Endothelial cell of umbilical vein (primary cell): ENCODE data around the gene OCLN. TPM values are rescaled to one million over a fixed set of nuclear protein-coding genes. Genes with fewer than 3 reads are reported as not detected.

ENCODE experiments used
- BruUV-seq: library from RNA; stranded (reverse); fragments of 400-500 nt; replicated peaks from 2 replicates; lab custom pipeline; 2021; lab: Mats Ljungman, UMichigan
- CTCF ChIA-PET: fragments of 300-600, 350-600 bp; sonication (Branson Sonifier 250); formaldehyde crosslinking; loops from one replicate; lab custom pipeline; 2021; ENCODE audit warnings: antibody characterized with exemption, inconsistent platforms; lab: Charles Lee
- POLR2A ChIA-PET: fragments of 300-600, 350-600 bp; sonication (Branson Sonifier 250); formaldehyde crosslinking; loops from one replicate; lab custom pipeline; 2021; ENCODE audit warnings: antibody characterized with exemption, inconsistent platforms; lab: Charles Lee
- DNase-seq: peaks from one replicate; pipeline ENCODE4 v3.0.0-alpha.2; 2011; ENCODE audit warnings: low read depth, low spot score
- FAIRE-seq: peaks from 2 replicates; lab custom pipeline; 2011; peaks lifted over from hg19 to GRCh38; lab: Jason Lieb, UNC
- H2AFZ ChIP-seq: 2 replicates; pipeline ENCODE4 v1.6.0; 2012; ENCODE audit warnings: low read depth, low read length, control low read depth, inconsistent platforms
- H3K27ac ChIP-seq: 2 replicates; pipeline ENCODE4 v1.5.1; 2011; ENCODE audit warnings: low read depth, mild to moderate bottlenecking, control low read depth, low read length, moderate library complexity; ENCODE audit not compliant: insufficient read depth
- H3K27me3 ChIP-seq, 2 experiments: 2 replicates each; pipeline versions ENCODE4 v1.6.0 to v1.6.1; 2011; ENCODE audit warnings: low read length in 2 of 2, mixed read lengths in 1 of 2; ENCODE audit not compliant: control insufficient read depth in 2 of 2, insufficient read depth in 2 of 2
- H3K36me3 ChIP-seq, 2 experiments: 2 replicates in 1 of 2; 3 replicates in 1 of 2; pipeline ENCODE4 v1.5.1; 2011; ENCODE audit warnings: low read length in 2 of 2, mild to moderate bottlenecking in 1 of 2, moderate library complexity in 1 of 2; ENCODE audit not compliant: control insufficient read depth in 2 of 2, insufficient read depth in 2 of 2; ENCODE audit errors: extremely low read depth in 1 of 2
- H3K4me1 ChIP-seq: 3 replicates; pipeline ENCODE4 v1.5.1; 2011; ENCODE audit warnings: mild to moderate bottlenecking, low read length; ENCODE audit not compliant: control insufficient read depth, insufficient read depth; ENCODE audit errors: extremely low read depth
- H3K4me2 ChIP-seq: 2 replicates; pipeline ENCODE4 v1.6.1; 2011; ENCODE audit warnings: low read length, control low read depth, mixed read lengths; ENCODE audit not compliant: insufficient read depth
- H3K4me3 ChIP-seq, 3 experiments: fragments of 200-600 bp in 1 of 3; sonication (generic), shearing (Covaris generic) in 1 of 3; replicated peaks in 1 of 3; 2 replicates each; pipeline ENCODE4 v1.5.1; 2011 to 2016; ENCODE audit warnings: control low read depth in 3 of 3, low read length in 3 of 3, mild to moderate bottlenecking in 2 of 3, inconsistent platforms in 1 of 3, low read depth in 1 of 3, moderate library complexity in 1 of 3; ENCODE audit not compliant: insufficient read depth in 1 of 3
- H3K79me2 ChIP-seq: 2 replicates; pipeline ENCODE4 v1.6.0; 2012; ENCODE audit warnings: low read length, inconsistent platforms; ENCODE audit not compliant: control insufficient read depth, insufficient read depth
- H3K9ac ChIP-seq: replicated peaks from 2 replicates; pipeline ENCODE3; 2011; ENCODE audit warnings: low read length, control low read depth; ENCODE audit not compliant: insufficient read depth; ENCODE audit errors: extremely low read depth
- H3K9me1 ChIP-seq: replicated peaks from 3 replicates; pipeline ENCODE4 v1.6.0; 2011; ENCODE audit warnings: mild to moderate bottlenecking, low read length; ENCODE audit not compliant: control insufficient read depth, insufficient read depth; ENCODE audit errors: extremely low read depth
- H3K9me3 ChIP-seq: replicated peaks from 2 replicates; pipeline ENCODE4 v1.5.1; 2012; ENCODE audit warnings: low read length, inconsistent platforms; ENCODE audit not compliant: control insufficient read depth, insufficient read depth
- H4K20me1 ChIP-seq: replicated peaks from 2 replicates; pipeline ENCODE3; 2011; ENCODE audit warnings: mild to moderate bottlenecking, low read length; ENCODE audit not compliant: control insufficient read depth, insufficient read depth; ENCODE audit errors: extremely low read depth
- EZH2 ChIP-seq: IDR thresholded peaks from 2 replicates; pipeline ENCODE4 v1.6.1; 2012; ENCODE audit warnings: borderline replicate concordance, low read depth, mild to moderate bottlenecking, moderate library complexity, low read length, inconsistent platforms; ENCODE audit not compliant: severe bottlenecking
- FOS ChIP-seq: IDR thresholded peaks from 2 replicates; pipeline ENCODE4 v1.6.1; 2011; ENCODE audit warnings: mild to moderate bottlenecking, low read length, moderate library complexity, borderline replicate concordance; ENCODE audit not compliant: insufficient read depth
- GATA2 ChIP-seq: IDR thresholded peaks from 2 replicates; pipeline ENCODE4 v1.7.0; 2011; ENCODE audit warnings: low read depth, mild to moderate bottlenecking, moderate library complexity, mixed read lengths, low read length; ENCODE audit not compliant: insufficient read length, insufficient read depth
- JUN ChIP-seq: IDR thresholded peaks from 2 replicates; pipeline ENCODE4 v1.6.1; 2011; ENCODE audit warnings: borderline replicate concordance, low read depth; ENCODE audit not compliant: insufficient read length, insufficient read depth
- MYC ChIP-seq: IDR thresholded peaks from one replicate; pipeline ENCODE4 v1.6.1; 2011; ENCODE audit warnings: mild to moderate bottlenecking, low read depth, low read length
- POLR2A ChIP-seq: IDR thresholded peaks from 2 replicates; pipeline ENCODE4 v1.6.1; 2012; ENCODE audit warnings: low read depth, mild to moderate bottlenecking, control low read depth, low read length
- POLR2AphosphoS5 ChIP-seq: IDR thresholded peaks from 2 replicates; pipeline ENCODE4 v1.6.1; 2012; ENCODE audit warnings: low read depth, mild to moderate bottlenecking, control low read depth, low read length, moderate library complexity; ENCODE audit not compliant: insufficient read depth
- dilution Hi-C: fragments of 300-500 bp; cut with MboI; formaldehyde crosslinking; loops from one replicate; pipeline ENCODE4 v1.15.0; 2019; ENCODE audit warnings: low sequenced_read_pairs; ENCODE audit not compliant: extremely low pct_ligation_motif_present
- intact Hi-C: fragments of 100-400 bp; cut with micrococcal nuclease; formaldehyde crosslinking; loops from one replicate; pipeline ENCODE4 v1.10.0; 2022
- polyA plus RNA-seq, 4 experiments: library from polyadenylated mRNA; depleted of rRNA in 3 of 4; stranded (reverse) in 3 of 4; unstranded in 1 of 4; fragments of >200 nt; gene quantifications; 2 replicates each; pipeline versions ENCODE4 v1.2.1 to v1.2.3, GENCODE V29; 2011 to 2012; ENCODE audit warnings: missing spikeins in 1 of 4
- total RNA-seq: library from RNA; stranded (reverse); gene quantifications from 2 replicates; pipeline ENCODE4 v1.2.3, GENCODE V29; 2021
- TF ChIP-seq, protein P1 (sequence below), 2 donors: IDR thresholded peaks; 1 replicate in 1 of 2; 2 replicates in 1 of 2; pipeline ENCODE4 v1.5.1; 2011; ENCODE audit warnings: low read length in 2 of 2, mild to moderate bottlenecking in 2 of 2, moderate library complexity in 2 of 2, control low read depth in 1 of 2, inconsistent platforms in 1 of 2, low read depth in 1 of 2; ENCODE audit not compliant: insufficient read depth in 1 of 2; ENCODE audit errors: extremely low read depth in 1 of 2
- TF ChIP-seq, protein P2 (sequence below): IDR thresholded peaks from 2 replicates; pipeline ENCODE4 v1.6.1; 2011; ENCODE audit not compliant: insufficient read depth, insufficient read length

The OCLN gene
- total and polyA plus RNA-seq, 2 donors (not counting 3 experiments of a cell fraction or from before 2014, with no cell fraction given): 11.2 to 22.3 TPM

DNA sequence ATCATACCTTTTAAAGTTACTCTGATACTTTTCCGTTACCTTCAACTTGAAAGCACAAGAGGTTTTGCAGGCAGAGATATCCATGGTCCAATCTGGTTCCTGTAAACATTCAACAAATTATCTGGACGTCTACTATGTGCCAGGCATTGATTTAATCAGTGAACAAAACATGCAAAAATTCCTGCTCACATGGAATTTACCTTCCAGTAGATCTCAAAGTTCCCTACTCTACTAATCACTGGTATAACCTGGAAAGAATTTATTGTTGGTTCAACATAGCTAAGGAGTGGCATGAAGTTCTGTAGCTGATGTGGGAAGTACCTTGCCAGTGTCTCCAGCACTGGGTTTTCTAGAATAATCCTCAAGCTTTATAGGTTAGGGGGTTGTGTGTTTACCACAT is 9.8 kb downstream of the OCLN start:
- intact Hi-C loops (loop anchor here (1.0 kb wide), 1 partner anchor 9 kb away; no protein-coding TSS in a partner anchor), dilution Hi-C loops (no loop called here)
- Histone ChIP-seq H3K27me3 (no peaks in the 10 kb centered on the region), H3K27ac (peak overlapping the region; percentile 56), H3K9me1 (no peaks in the 10 kb centered on the region), H4K20me1 (no peaks in the 10 kb centered on the region), H3K36me3 (no peaks in the 10 kb centered on the region), H3K79me2 (no peaks in the 10 kb centered on the region), H3K9ac (no peak overlapping the region), H3K9me3 (no peaks in the 10 kb centered on the region), H3K4me2 (peak overlapping the region; percentile 26), H3K4me3 (no peak overlapping the region), H2AFZ (peak overlapping the region; percentile 33), H3K4me1 (peaks cover 17% of the 10 kb centered on the region)
- TF ChIP-seq, protein P1, sequence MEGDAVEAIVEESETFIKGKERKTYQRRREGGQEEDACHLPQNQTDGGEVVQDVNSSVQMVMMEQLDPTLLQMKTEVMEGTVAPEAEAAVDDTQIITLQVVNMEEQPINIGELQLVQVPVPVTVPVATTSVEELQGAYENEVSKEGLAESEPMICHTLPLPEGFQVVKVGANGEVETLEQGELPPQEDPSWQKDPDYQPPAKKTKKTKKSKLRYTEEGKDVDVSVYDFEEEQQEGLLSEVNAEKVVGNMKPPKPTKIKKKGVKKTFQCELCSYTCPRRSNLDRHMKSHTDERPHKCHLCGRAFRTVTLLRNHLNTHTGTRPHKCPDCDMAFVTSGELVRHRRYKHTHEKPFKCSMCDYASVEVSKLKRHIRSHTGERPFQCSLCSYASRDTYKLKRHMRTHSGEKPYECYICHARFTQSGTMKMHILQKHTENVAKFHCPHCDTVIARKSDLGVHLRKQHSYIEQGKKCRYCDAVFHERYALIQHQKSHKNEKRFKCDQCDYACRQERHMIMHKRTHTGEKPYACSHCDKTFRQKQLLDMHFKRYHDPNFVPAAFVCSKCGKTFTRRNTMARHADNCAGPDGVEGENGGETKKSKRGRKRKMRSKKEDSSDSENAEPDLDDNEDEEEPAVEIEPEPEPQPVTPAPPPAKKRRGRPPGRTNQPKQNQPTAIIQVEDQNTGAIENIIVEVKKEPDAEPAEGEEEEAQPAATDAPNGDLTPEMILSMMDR (IDR thresholded peaks at IDR 0.05; ENCODE audit: extremely low read depth in 1 of 2, insufficient read depth in 1 of 2, low read depth in 1 of 2, low read length in 2 of 2): no peak
- TF ChIP-seq JUN: no peak
- TF ChIP-seq, protein P2, sequence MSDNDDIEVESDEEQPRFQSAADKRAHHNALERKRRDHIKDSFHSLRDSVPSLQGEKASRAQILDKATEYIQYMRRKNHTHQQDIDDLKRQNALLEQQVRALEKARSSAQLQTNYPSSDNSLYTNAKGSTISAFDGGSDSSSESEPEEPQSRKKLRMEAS: no peak
- TF ChIP-seq MYC: no peak
- TF ChIP-seq GATA2: no peak
- no peak for TF ChIP-seq EZH2
- no peak for TF ChIP-seq FOS
- no peak for TF ChIP-seq POLR2AphosphoS5
- TF ChIP-seq POLR2A: no peak
- CTCF ChIA-PET: interaction anchor here (0.9 kb wide), 1 partner anchor 15 kb away, joined by 4 read pairs; no protein-coding TSS in a partner anchor
- DNase-seq (no peak), FAIRE-seq (no peak)
- no TSS peak for BruUV-seq
- POLR2A ChIA-PET: no interaction called here
